Measurements from ENCODE around the gene ACVR2A. TPM values are rescaled to one million over a fixed set of nuclear protein-coding genes. Genes with fewer than 3 reads are reported as not detected.

ACVR2A gene
- total RNA-seq, 1 experiment from 2014 or later, result 9.4 TPM

- no peaks in the 10 kb centered on the region for H4K20me1 ChIP-seq (ENCODE audit: insufficient read depth)
- no peak overlapping the region for H3K4me3 ChIP-seq (replicated peaks in 1 of 2; ENCODE audit: low read depth in 1 of 2, low read length in 2 of 2)
- POLR2A ChIA-PET, result no interaction called here
- RAD21 ChIA-PET (ENCODE audit: low non-redundant PET in 1 of 2, low total read pairs in 2 of 2, uncharacterized antibody in 2 of 2, unreplicated experiment in 2 of 2), result no interaction called here
- H3K27ac ChIP-seq (ENCODE audit: low read depth, low read length), result no peak overlapping the region
- no peak overlapping the region for H3K4me2 ChIP-seq (ENCODE audit: low read length)
- no peak overlapping the region for H2AFZ ChIP-seq (ENCODE audit: low read depth, low read length, poor library complexity, severe bottlenecking)
- H3K27me3 ChIP-seq (ENCODE audit: insufficient read depth, low read length), result no peaks in the 10 kb centered on the region
- CTCF ChIA-PET, result no interaction called here
- no peaks in the 10 kb centered on the region for H3K4me1 ChIP-seq (ENCODE audit: control insufficient read depth in 1 of 2, insufficient read depth in 2 of 2, low read length in 2 of 2)
- H3K36me3 ChIP-seq (ENCODE audit: control insufficient read depth in 1 of 2, insufficient read depth in 2 of 2, low read length in 2 of 2), result no peaks in the 10 kb centered on the region
- ATAC-seq, result no peak
- no peak for TF ChIP-seq FOSL1 (IDR thresholded peaks at IDR 0.05; ENCODE audit: low read depth)
- no peak overlapping the region for H3K9ac ChIP-seq (ENCODE audit: low read length)
- H3K9me2 ChIP-seq (ENCODE audit: insufficient read depth), result no peaks in the 10 kb centered on the region
- H3K79me2 ChIP-seq (ENCODE audit: insufficient read depth, low read length), result no peaks in the 10 kb centered on the region
- no peaks in the 10 kb centered on the region for H3K9me3 ChIP-seq (ENCODE audit: control insufficient read depth in 1 of 2, insufficient read depth in 1 of 2, low read depth in 1 of 2, low read length in 2 of 2)
- no TSS peak for BruUV-seq (replicated peaks)
- no peak for DNase-seq (ENCODE audit: low read depth, low spot score)
- intact Hi-C loops (cut with micrococcal nuclease), result no loop called here
These were observed 71.2 kb downstream of the ACVR2A start for GRCh38 chr2:147916067-147916466.

DNA sequence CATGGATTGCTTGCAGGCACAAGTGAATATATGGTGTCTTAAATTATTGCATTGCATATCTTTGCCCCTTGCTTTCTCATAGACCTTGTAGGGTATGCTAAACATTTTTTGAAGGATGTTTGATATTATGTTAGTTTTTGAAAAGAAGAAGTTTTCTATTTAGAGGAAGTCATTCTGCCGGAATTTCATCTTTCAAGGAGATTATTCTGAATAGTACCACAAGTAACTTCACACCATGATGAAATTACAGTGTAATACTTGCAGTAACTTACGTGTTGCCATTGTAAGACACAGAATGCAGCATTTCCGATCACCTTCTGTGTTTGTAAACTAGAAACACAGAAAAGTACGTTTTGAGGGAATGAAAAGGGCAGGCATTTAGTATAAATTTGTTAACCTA is 71.9 kb downstream of the ACVR2A start:
- ATAC-seq, result no peak
- H3K4me2 ChIP-seq (ENCODE audit: low read length), result no peak overlapping the region
- H3K27ac ChIP-seq (ENCODE audit: low read depth, low read length), result no peak overlapping the region
- TF ChIP-seq JUND (IDR thresholded peaks at IDR 0.05), result no peak
- TF ChIP-seq EZH2 (IDR thresholded peaks at IDR 0.05), result no peak
- no peak for TF ChIP-seq ELF1 (IDR thresholded peaks at IDR 0.05; ENCODE audit: borderline replicate concordance, low read depth)
- no peak for TF ChIP-seq YY1 (IDR thresholded peaks at IDR 0.05; ENCODE audit: extremely low read depth, insufficient replicate concordance, low read depth, low read length)
- TF ChIP-seq CTCF (IDR thresholded peaks at IDR 0.05 in 2 of 3, conservative IDR thresholded peaks at IDR 0.05 in 1 of 3; ENCODE audit: borderline replicate concordance in 1 of 3, insufficient read depth in 1 of 3, low read depth in 2 of 3, low read length in 2 of 3), result no peak
- no peak overlapping the region for H2AFZ ChIP-seq (ENCODE audit: low read depth, low read length, poor library complexity, severe bottlenecking)
- no peak overlapping the region for H3K4me3 ChIP-seq (replicated peaks in 1 of 2; ENCODE audit: low read depth in 1 of 2, low read length in 2 of 2)
- H3K9ac ChIP-seq (ENCODE audit: low read length), result no peak overlapping the region
- POLR2A ChIA-PET, result no interaction called here
- no peaks in the 10 kb centered on the region for H4K20me1 ChIP-seq (ENCODE audit: insufficient read depth)
- no peaks in the 10 kb centered on the region for H3K27me3 ChIP-seq (ENCODE audit: insufficient read depth, low read length)
- no peak for DNase-seq (ENCODE audit: low read depth, low spot score)
- H3K36me3 ChIP-seq (ENCODE audit: control insufficient read depth in 1 of 2, insufficient read depth in 2 of 2, low read length in 2 of 2), result no peaks in the 10 kb centered on the region
- intact Hi-C loops (cut with micrococcal nuclease), result no loop called here
- H3K9me3 ChIP-seq (ENCODE audit: control insufficient read depth in 1 of 2, insufficient read depth in 1 of 2, low read depth in 1 of 2, low read length in 2 of 2), result no peaks in the 10 kb centered on the region
- no TSS peak for BruUV-seq (replicated peaks)
- CTCF ChIA-PET, result no interaction called here
- no peaks in the 10 kb centered on the region for H3K9me2 ChIP-seq (ENCODE audit: insufficient read depth)
- no peaks in the 10 kb centered on the region for H3K79me2 ChIP-seq (ENCODE audit: insufficient read depth, low read length)
- no peaks in the 10 kb centered on the region for H3K4me1 ChIP-seq (ENCODE audit: control insufficient read depth in 1 of 2, insufficient read depth in 2 of 2, low read length in 2 of 2)
- RAD21 ChIA-PET (ENCODE audit: low non-redundant PET in 1 of 2, low total read pairs in 2 of 2, uncharacterized antibody in 2 of 2, unreplicated experiment in 2 of 2), result no interaction called here
